IMR-90 (cell line): Measurements from ENCODE around the gene SRGAP3. TPM values are rescaled to one million over a fixed set of nuclear protein-coding genes. Genes with fewer than 3 reads are reported as not detected.

Experiments
- ATAC-seq: fragments of 200-7000 bp; cut with Tn5 transposase; 2 replicates; pipeline ENCODE4 v1.9.1; 2020; ENCODE audit warnings: low read depth, mild to moderate bottlenecking, moderate library complexity
- BruUV-seq: library from RNA; stranded (reverse); fragments of 400-500 nt; replicated peaks from 2 replicates; lab custom pipeline; 2021; lab: Mats Ljungman, UMichigan
- CTCF ChIA-PET: fragments of 300-600 bp; formaldehyde crosslinking; extraction: SDS; loops from one replicate; lab custom pipeline; 2021; ENCODE audit warnings: antibody characterized with exemption; lab: Yijun Ruan, JAX
- POLR2A ChIA-PET: fragments of 300-600 bp; sonication (Branson Sonifier 250); formaldehyde crosslinking; loops from one replicate; lab custom pipeline; 2022; ENCODE audit warnings: antibody characterized with exemption; ENCODE audit not compliant: unreplicated experiment; lab: Charles Lee
- DNase-seq: peaks from one replicate; pipeline ENCODE4 v3.0.0; 2013
- H2AFZ ChIP-seq: replicated peaks from 2 replicates; pipeline ENCODE3; 2013; ENCODE audit warnings: low read length, mild to moderate bottlenecking; ENCODE audit not compliant: poor library complexity
- H2AK5ac ChIP-seq: 2 replicates; pipeline ENCODE4 v1.6.1; 2013; ENCODE audit warnings: low read depth, low read length, inconsistent platforms
- H2AK9ac ChIP-seq: replicated peaks from 2 replicates; pipeline ENCODE3; 2013; ENCODE audit warnings: mild to moderate bottlenecking, low read depth, low read length, moderate library complexity; ENCODE audit not compliant: poor library complexity
- H2BK120ac ChIP-seq: 2 replicates; pipeline ENCODE4 v1.6.1; 2013; ENCODE audit warnings: low read depth, low read length, inconsistent platforms
- H2BK15ac ChIP-seq: 3 replicates; pipeline ENCODE4 v1.6.1; 2013; ENCODE audit warnings: low read depth, low read length, inconsistent platforms
- H2BK20ac ChIP-seq: 2 replicates; pipeline ENCODE4 v1.6.1; 2013; ENCODE audit warnings: low read depth, mild to moderate bottlenecking, inconsistent platforms, low read length, moderate library complexity
- H2BK5ac ChIP-seq: 2 replicates; pipeline ENCODE4 v1.6.1; 2013; ENCODE audit warnings: mild to moderate bottlenecking, low read depth, low read length, inconsistent platforms; ENCODE audit not compliant: poor library complexity, severe bottlenecking
- H3K14ac ChIP-seq: replicated peaks from 2 replicates; pipeline ENCODE4 v1.6.1; 2013; ENCODE audit warnings: low read depth, low read length, inconsistent platforms
- H3K18ac ChIP-seq: 2 replicates; pipeline ENCODE4 v1.6.1; 2013; ENCODE audit warnings: low read depth, low read length, control low read depth
- H3K23ac ChIP-seq: 2 replicates; pipeline ENCODE4 v1.6.1; 2013; ENCODE audit warnings: low read depth, low read length, inconsistent platforms
- H3K27ac ChIP-seq: 2 replicates; pipeline ENCODE4 v1.5.1; 2013; ENCODE audit warnings: mild to moderate bottlenecking, control low read depth, low read length; ENCODE audit not compliant: insufficient read depth
- H3K27me3 ChIP-seq: 2 replicates; pipeline ENCODE4 v1.6.1; 2013; ENCODE audit warnings: low read length; ENCODE audit not compliant: control insufficient read depth, insufficient read depth
- H3K36me3 ChIP-seq: 2 replicates; pipeline ENCODE4 v1.6.1; 2013; ENCODE audit warnings: low read length, mixed read lengths; ENCODE audit not compliant: control insufficient read depth, insufficient read depth
- H3K4ac ChIP-seq: 2 replicates; pipeline ENCODE4 v1.6.1; 2013; ENCODE audit warnings: low read depth, low read length, inconsistent platforms
- H3K4me1 ChIP-seq: 2 replicates; pipeline ENCODE4 v1.6.1; 2013; ENCODE audit warnings: low read length, mixed read lengths; ENCODE audit not compliant: control insufficient read depth, insufficient read depth
- H3K4me2 ChIP-seq: 2 replicates; pipeline ENCODE4 v1.6.1; 2013; ENCODE audit warnings: low read depth, mild to moderate bottlenecking, control low read depth, low read length, moderate library complexity
- H3K4me3 ChIP-seq: 2 replicates; pipeline ENCODE4 v1.5.1; 2013; ENCODE audit warnings: low read depth, mild to moderate bottlenecking, control low read depth, low read length, moderate library complexity; ENCODE audit not compliant: insufficient read depth
- H3K56ac ChIP-seq: 2 replicates; pipeline ENCODE4 v1.6.1; 2013; ENCODE audit warnings: low read length, inconsistent platforms; ENCODE audit not compliant: insufficient read depth; ENCODE audit errors: extremely low read depth
- H3K79me1 ChIP-seq, 2 experiments: 2 replicates each; pipeline ENCODE4 v1.6.1; 2013; ENCODE audit warnings: low read length in 2 of 2, inconsistent platforms in 1 of 2, low read depth in 1 of 2
- H3K9ac ChIP-seq: 2 replicates; pipeline ENCODE4 v1.6.1; 2013; ENCODE audit warnings: low read depth, low read length, control low read depth
- H3K9me1 ChIP-seq: 2 replicates; pipeline ENCODE4 v1.6.1; 2013; ENCODE audit warnings: low read length, inconsistent platforms; ENCODE audit not compliant: insufficient read depth
- H3K9me3 ChIP-seq: 2 replicates; pipeline ENCODE4 v1.6.1; 2013; ENCODE audit warnings: low read length; ENCODE audit not compliant: control insufficient read depth, insufficient read depth
- H4K20me1 ChIP-seq: 2 replicates; pipeline ENCODE4 v1.6.1; 2013; ENCODE audit warnings: low read length, inconsistent platforms; ENCODE audit not compliant: insufficient read depth
- H4K5ac ChIP-seq: 2 replicates; pipeline ENCODE4 v1.6.1; 2013; ENCODE audit warnings: mild to moderate bottlenecking, low read depth, low read length, control low read depth
- H4K8ac ChIP-seq, 2 experiments: 2 replicates each; pipeline ENCODE4 v1.6.1; 2013; ENCODE audit warnings: low read depth in 2 of 2, low read length in 2 of 2, control low read depth in 1 of 2, inconsistent platforms in 1 of 2
- H4K91ac ChIP-seq: 2 replicates; pipeline ENCODE4 v1.6.1; 2013; ENCODE audit warnings: low read depth, low read length, inconsistent platforms; ENCODE audit not compliant: insufficient read depth
- CEBPB ChIP-seq: IDR thresholded peaks from 2 replicates; pipeline ENCODE4 v1.6.1; 2012; ENCODE audit warnings: low read depth, low read length, improper control_type of control experiment
- ELK1 ChIP-seq: fragments of 150-350 bp; IDR thresholded peaks from 2 replicates; pipeline ENCODE4 v1.6.1; 2016; ENCODE audit warnings: low read depth, mild to moderate bottlenecking, low read length, moderate library complexity, borderline replicate concordance
- MAFK ChIP-seq: IDR thresholded peaks from 2 replicates; pipeline ENCODE4 v1.6.1; 2012; ENCODE audit warnings: low read depth, low read length, improper control_type of control experiment
- SMC3 ChIP-seq: fragments of 150-350 bp; IDR thresholded peaks from 2 replicates; pipeline ENCODE4 v1.6.1; 2016; ENCODE audit warnings: low read depth, mild to moderate bottlenecking, antibody characterized with exemption, low read length, moderate library complexity
- WGBS, 2 experiments: methylation state at CpG; one replicate each; pipeline versions ENCODE4 v1.1.5 to v1.1.7; 2013; ENCODE audit warnings: missing lambda C conversion rate in 2 of 2; ENCODE audit not compliant: insufficient read length in 1 of 2; ENCODE audit errors: extremely low coverage in 2 of 2; 5-methylcytosine and 5-hydroxymethylcytosine counted together
- dilution Hi-C: fragments of 300-500 bp; cut with HindIII; formaldehyde crosslinking; loops from one replicate; pipeline ENCODE4 v1.14.3; 2018; ENCODE audit warnings: low sequenced_read_pairs; ENCODE audit not compliant: unreplicated experiment
- in situ Hi-C: fragments of 300-500 bp; cut with MboI; formaldehyde crosslinking; loops from 3 replicates; pipeline ENCODE4 v1.14.3; 2019; ENCODE audit warnings: low sequenced_read_pairs, inconsistent platforms, mixed read lengths
- intact Hi-C: fragments of 100-400 bp; cut with micrococcal nuclease; formaldehyde crosslinking; loops from 2 replicates; pipeline ENCODE4 v1.10.0; 2022
- polyA plus RNA-seq, 3 experiments: library from polyadenylated mRNA; depleted of rRNA; stranded (reverse); fragments of >200 nt; gene quantifications; 2 replicates each; pipeline ENCODE4 v1.2.3, GENCODE V29; 2012; ENCODE audit warnings: low replicate concordance in 1 of 3
- total RNA-seq: library from RNA; depleted of rRNA; stranded (reverse); fragments of >200 nt; gene quantifications from 2 replicates; pipeline ENCODE4 v1.2.3, GENCODE V29; 2012

The SRGAP3 gene
- total and polyA plus RNA-seq, 2 of the 4 experiments (the other 2 are of a cell fraction) = 0.68 to 1.4 TPM

GRCh38 chr3:9216736-9217135, 32.7 kb downstream of the SRGAP3 start:
- no peak overlapping the region for H4K91ac ChIP-seq
- no peak overlapping the region for H3K9ac ChIP-seq
- H4K20me1 ChIP-seq = no peaks in the 10 kb centered on the region
- H3K4me2 ChIP-seq = no peak overlapping the region
- no peak overlapping the region for H3K4ac ChIP-seq
- TF ChIP-seq MAFK = no peak
- no peak for TF ChIP-seq CEBPB
- TF ChIP-seq SMC3 = no peak
- TF ChIP-seq ELK1 = no peak
- no peak overlapping the region for H2AK9ac ChIP-seq
- intact Hi-C loops (no loop called here), in situ Hi-C loops (no loop called here), dilution Hi-C loops (no loop called here)
- DNase-seq (no peak), ATAC-seq (no peak)
- no peaks in the 10 kb centered on the region; the same call in 1 of the 2 replicates for H3K27me3 ChIP-seq
- no peaks in the 10 kb centered on the region for H3K79me1 ChIP-seq
- H3K9me3 ChIP-seq = no peaks in the 10 kb centered on the region
- H3K18ac ChIP-seq = no peak overlapping the region
- no peak overlapping the region for H2BK20ac ChIP-seq
- H4K5ac ChIP-seq = no peak overlapping the region
- WGBS, 2 experiments = 83% methylated on average over 6 of the region's 14 CpGs; no CpG with 5 or more reads in 1 of the 2 experiments
- H3K36me3 ChIP-seq = no peaks in the 10 kb centered on the region
- no peak overlapping the region for H3K14ac ChIP-seq
- no peak overlapping the region for H3K56ac ChIP-seq
- H3K23ac ChIP-seq = no peak overlapping the region
- no peak overlapping the region for H2BK5ac ChIP-seq
- H3K4me3 ChIP-seq = no peak overlapping the region
- no peaks in the 10 kb centered on the region for H3K4me1 ChIP-seq
- ChIA-PET POLR2A (no interaction called here), CTCF (no interaction called here)
- H3K9me1 ChIP-seq = no peaks in the 10 kb centered on the region
- no peak overlapping the region for H2BK120ac ChIP-seq
- H2BK15ac ChIP-seq = no peak overlapping the region
- BruUV-seq = no TSS peak
- H4K8ac ChIP-seq = no peak overlapping the region
- H2AK5ac ChIP-seq = no peak overlapping the region
- no peak overlapping the region for H3K27ac ChIP-seq
- no peak overlapping the region for H2AFZ ChIP-seq
